Measurements from ENCODE around the gene TECPR1.

DNA sequence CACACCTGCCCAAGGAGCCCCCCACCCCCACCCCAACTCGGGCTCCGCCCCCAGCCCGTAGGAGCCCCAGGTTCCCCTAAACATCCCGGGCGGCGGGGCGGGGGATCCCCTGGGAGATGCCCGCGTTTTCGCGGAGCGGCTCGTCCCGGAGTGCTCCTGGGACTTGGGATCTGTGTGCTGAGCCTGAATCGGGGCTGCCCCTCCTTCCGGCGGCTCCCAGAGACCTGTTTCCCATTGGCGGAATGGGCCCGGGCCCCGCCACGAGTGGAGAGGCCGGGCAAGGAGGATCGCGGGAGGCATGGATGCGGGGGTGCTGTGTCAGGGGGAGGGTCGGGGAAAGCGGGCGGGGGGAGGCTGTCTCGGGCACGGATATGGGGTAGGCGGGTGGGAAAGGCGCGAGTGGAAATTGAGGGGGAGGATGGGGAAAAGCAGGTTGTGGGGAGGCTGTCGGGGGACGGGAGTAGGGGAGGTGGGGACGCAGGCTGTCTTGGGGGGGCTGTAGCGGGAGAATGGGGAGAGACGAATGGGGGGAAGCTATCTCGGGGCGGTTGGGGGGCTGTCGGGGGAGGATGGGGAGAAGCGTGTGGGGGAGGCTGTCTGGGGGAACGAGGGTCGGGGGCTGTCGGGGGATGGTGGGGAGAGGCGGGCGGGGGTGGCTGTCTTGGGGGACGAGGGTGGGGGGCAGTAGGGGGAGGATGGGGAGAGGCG, 41.4 kb downstream of the TECPR1 start:
- TF ChIP-seq, protein P1, sequence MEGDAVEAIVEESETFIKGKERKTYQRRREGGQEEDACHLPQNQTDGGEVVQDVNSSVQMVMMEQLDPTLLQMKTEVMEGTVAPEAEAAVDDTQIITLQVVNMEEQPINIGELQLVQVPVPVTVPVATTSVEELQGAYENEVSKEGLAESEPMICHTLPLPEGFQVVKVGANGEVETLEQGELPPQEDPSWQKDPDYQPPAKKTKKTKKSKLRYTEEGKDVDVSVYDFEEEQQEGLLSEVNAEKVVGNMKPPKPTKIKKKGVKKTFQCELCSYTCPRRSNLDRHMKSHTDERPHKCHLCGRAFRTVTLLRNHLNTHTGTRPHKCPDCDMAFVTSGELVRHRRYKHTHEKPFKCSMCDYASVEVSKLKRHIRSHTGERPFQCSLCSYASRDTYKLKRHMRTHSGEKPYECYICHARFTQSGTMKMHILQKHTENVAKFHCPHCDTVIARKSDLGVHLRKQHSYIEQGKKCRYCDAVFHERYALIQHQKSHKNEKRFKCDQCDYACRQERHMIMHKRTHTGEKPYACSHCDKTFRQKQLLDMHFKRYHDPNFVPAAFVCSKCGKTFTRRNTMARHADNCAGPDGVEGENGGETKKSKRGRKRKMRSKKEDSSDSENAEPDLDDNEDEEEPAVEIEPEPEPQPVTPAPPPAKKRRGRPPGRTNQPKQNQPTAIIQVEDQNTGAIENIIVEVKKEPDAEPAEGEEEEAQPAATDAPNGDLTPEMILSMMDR (IDR thresholded peaks at IDR 0.05; ENCODE audit: insufficient read depth, low read depth, low read length) = no peak
- TF ChIP-seq EZH2 (IDR thresholded peaks at IDR 0.05; ENCODE audit: insufficient read depth, low read length) = no peak

Measured in astrocyte (in vitro differentiated cells and primary cell).